HepG2 (cell line): ENCODE data around the gene GRB10. TPM values are rescaled to one million over a fixed set of nuclear protein-coding genes. Genes with fewer than 3 reads are reported as not detected.

ENCODE experiments used
- ATAC-seq: fragments of 200-7000 bp; cut with Tn5 transposase; 3 replicates; pipeline ENCODE4 v1.9.1; 2020; ENCODE audit warnings: mild to moderate bottlenecking, moderate library complexity
- BruUV-seq: library from RNA; stranded (reverse); fragments of 400-500 nt; replicated peaks from 2 replicates; lab custom pipeline; 2021; lab: Mats Ljungman, UMichigan
- CTCF ChIA-PET: fragments of 300-600 bp; formaldehyde crosslinking; extraction: SDS; loops from one replicate; lab custom pipeline; 2021; ENCODE audit warnings: low total read pairs, inconsistent platforms, low intra/inter-chr PET ratio; lab: Yijun Ruan, JAX
- POLR2A ChIA-PET: fragments of 350-600 bp; sonication (Branson Sonifier 250); formaldehyde crosslinking; loops from one replicate; lab custom pipeline; 2020; ENCODE audit warnings: antibody characterized with exemption, inconsistent platforms; lab: Yijun Ruan, JAX
- DNase-seq: peaks from one replicate; pipeline ENCODE4 v3.0.0-alpha.2; 2015; ENCODE audit warnings: low spot score
- FAIRE-seq: peaks from 3 replicates; lab custom pipeline; 2011; peaks lifted over from hg19 to GRCh38; lab: Jason Lieb, UNC
- H2AFZ ChIP-seq: one replicate; pipeline ENCODE4 v1.6.1; 2011; ENCODE audit warnings: low read length, inconsistent platforms
- H3K27ac ChIP-seq: fragments of 300-600 bp; 3 replicates; pipeline ENCODE4 v1.8.0; 2011; ENCODE audit warnings: mixed run types, mild to moderate bottlenecking, mixed read lengths, low read length, inconsistent platforms; ENCODE audit not compliant: insufficient read depth; ENCODE audit errors: extremely low read length
- H3K27me3 ChIP-seq, 2 experiments: fragments of 200-600 bp in 1 of 2; 2 replicates in 1 of 2; 3 replicates in 1 of 2; pipeline versions ENCODE4 v1.6.0 to v1.8.0; 2011; ENCODE audit warnings: low read length in 2 of 2, mild to moderate bottlenecking in 2 of 2, moderate library complexity in 2 of 2, inconsistent platforms in 1 of 2; ENCODE audit not compliant: insufficient read depth in 2 of 2, control insufficient read depth in 1 of 2
- H3K36me3 ChIP-seq, 2 experiments: fragments of 200-600 bp in 1 of 2; replicated peaks in 1 of 2; 2 replicates in 1 of 2; 3 replicates in 1 of 2; pipeline versions ENCODE4 v1.5.1 to v1.8.0; 2011; ENCODE audit warnings: low read length in 2 of 2, inconsistent platforms in 1 of 2; ENCODE audit not compliant: insufficient read depth in 2 of 2, control insufficient read depth in 1 of 2
- H3K4me1 ChIP-seq: 2 replicates; pipeline ENCODE4 v1.5.1; 2012; ENCODE audit warnings: low read length, inconsistent platforms; ENCODE audit not compliant: insufficient read depth
- H3K4me2 ChIP-seq: 2 replicates; pipeline ENCODE4 v1.6.0; 2011; ENCODE audit warnings: low read depth, low read length, inconsistent platforms
- H3K4me3 ChIP-seq, 3 experiments: fragments of 200-600 bp in 1 of 3; sonication (generic), shearing (Covaris generic) in 1 of 3; replicated peaks in 1 of 3; 2 replicates each; pipeline ENCODE4 v1.5.1; 2011 to 2016; ENCODE audit warnings: low read length in 3 of 3, inconsistent platforms in 2 of 3, low read depth in 2 of 3, mild to moderate bottlenecking in 2 of 3, control low read depth in 1 of 3, mixed read lengths in 1 of 3; ENCODE audit not compliant: insufficient read depth in 1 of 3
- H3K79me2 ChIP-seq: one replicate; pipeline ENCODE4 v1.6.1; 2011; ENCODE audit warnings: low read length, inconsistent platforms; ENCODE audit not compliant: insufficient read depth
- H3K9ac ChIP-seq: 2 replicates; pipeline ENCODE4 v1.6.0; 2011; ENCODE audit warnings: mild to moderate bottlenecking, low read depth, low read length, inconsistent platforms; ENCODE audit not compliant: insufficient read depth
- H3K9me3 ChIP-seq: 2 replicates; pipeline ENCODE4 v1.5.1; 2012; ENCODE audit warnings: mild to moderate bottlenecking, low read length
- H4K20me1 ChIP-seq: 2 replicates; pipeline ENCODE4 v1.6.0; 2011; ENCODE audit warnings: inconsistent platforms, mild to moderate bottlenecking, low read length, moderate library complexity; ENCODE audit not compliant: insufficient read depth
- CBFB ChIP-seq: sonication (generic); formaldehyde crosslinking; IDR thresholded peaks from 2 replicates; pipeline ENCODE4 v1.4.0; 2020; ENCODE audit warnings: missing genetic modification reagents
- FLYWCH1 ChIP-seq: sonication (generic); formaldehyde crosslinking; IDR thresholded peaks from 2 replicates; pipeline ENCODE4 v1.8.1; 2023; ENCODE audit warnings: mild to moderate bottlenecking, missing genetic modification reagents
- NR2F6 ChIP-seq, 2 experiments: IDR thresholded peaks; 2 replicates each; pipeline ENCODE4 v1.6.1; 2016; ENCODE audit warnings: antibody characterized with exemption in 1 of 2, mild to moderate bottlenecking in 1 of 2
- SOX13 ChIP-seq, 3 experiments: fragments of 450-650 bp in 1 of 3; sonication (generic) in 1 of 3; formaldehyde crosslinking in 1 of 3; IDR thresholded peaks in 2 of 3; conservative IDR thresholded peaks in 1 of 3; 2 replicates each; pipeline versions ENCODE4 v1.5.0 to v1.6.1; 2016 to 2020; ENCODE audit warnings: antibody characterized with exemption in 1 of 3, mild to moderate bottlenecking in 1 of 3, missing compliant biosample characterization in 1 of 3, missing genetic modification reagents in 1 of 3, moderate library complexity in 1 of 3
- SOX5 ChIP-seq: IDR thresholded peaks from 2 replicates; pipeline ENCODE4 v1.6.1; 2016; ENCODE audit warnings: borderline replicate concordance
- SOX6 ChIP-seq, 2 experiments: fragments of 450-650 bp in 1 of 2; sonication (generic) in 1 of 2; formaldehyde crosslinking in 1 of 2; IDR thresholded peaks; 2 replicates each; pipeline versions ENCODE4 v1.4.0 to v1.6.1; 2017 to 2020; ENCODE audit warnings: antibody characterized with exemption in 1 of 2, mild to moderate bottlenecking in 1 of 2, missing genetic modification reagents in 1 of 2
- ZNF263 ChIP-seq: sonication (generic); formaldehyde crosslinking; IDR thresholded peaks from 2 replicates; pipeline ENCODE4 v1.4.0; 2020; ENCODE audit warnings: missing genetic modification reagents
- ZNF362 ChIP-seq: sonication (generic); formaldehyde crosslinking; IDR thresholded peaks from 2 replicates; pipeline ENCODE4 v1.4.0; 2020; ENCODE audit warnings: missing genetic modification reagents, mild to moderate bottlenecking, borderline replicate concordance
- ZNF746 ChIP-seq: sonication (generic); formaldehyde crosslinking; IDR thresholded peaks from 2 replicates; pipeline ENCODE4 v1.8.0; 2022; ENCODE audit warnings: mild to moderate bottlenecking, missing genetic modification reagents
- WGBS: methylation state at CpG from one replicate; pipeline ENCODE4 v1.1.6; 2017; ENCODE audit warnings: low lambda C conversion rate; 5-methylcytosine and 5-hydroxymethylcytosine counted together
- in situ Hi-C: cut with HindIII; loops from 2 replicates; pipeline ENCODE4 v1.10.0; 2017; ENCODE audit warnings: low pct_unique_long_range_greater_than_20kb; ENCODE audit not compliant: extremely low pct_ligation_motif_present
- intact Hi-C: fragments of 100-400 bp; cut with micrococcal nuclease; formaldehyde crosslinking; loops from one replicate; pipeline ENCODE4 v1.10.0; 2022; ENCODE audit not compliant: unreplicated experiment
- polyA plus RNA-seq, 8 experiments: library from polyadenylated mRNA; depleted of rRNA in 3 of 8; stranded (reverse) in 7 of 8; unstranded in 1 of 8; fragments of >200 nt; fragmentation: Illumina TruSeq in 4 of 8; extraction: Trizol in 4 of 8; gene quantifications; 2 replicates each; pipeline versions ENCODE4 v1.2.1 to v1.2.3, GENCODE V29; 2011 to 2016; ENCODE audit warnings: low read depth in 4 of 8, missing spikeins in 1 of 8, mixed read lengths in 1 of 8; ENCODE audit not compliant: insufficient read depth in 1 of 8
- total RNA-seq, 5 experiments: library from RNA; depleted of rRNA; stranded (reverse); fragments of >200 nt; fragmentation: Illumina TruSeq; extraction: Trizol; gene quantifications; 2 replicates each; pipeline ENCODE4 v1.2.3, GENCODE V29; 2016; ENCODE audit warnings: low read depth in 1 of 5

The GRB10 gene
- total and polyA plus RNA-seq, 2 of the 13 experiments (the other 11 are each of a cell fraction or from before 2014, with no cell fraction given), result 4.0 to 6.8 TPM

- H3K27ac ChIP-seq, result no peak overlapping the region
- H4K20me1 ChIP-seq, result no peaks in the 10 kb centered on the region
- no peak overlapping the region for H3K4me3 ChIP-seq
- intact Hi-C loops (no loop called here), in situ Hi-C loops (no loop called here)
- no peak for TF ChIP-seq ZNF362 (CRISPR knock-in tag)
- no peak for TF ChIP-seq FLYWCH1 (CRISPR knock-in tag)
- no peaks in the 10 kb centered on the region for H3K9me3 ChIP-seq
- BruUV-seq, result no TSS peak
- POLR2A ChIA-PET, result interaction anchor here (1.3 kb wide), 1 partner anchor 34 kb away, joined by 3 read pairs; no protein-coding TSS in a partner anchor
- H3K9ac ChIP-seq, result no peak overlapping the region
- peaks cover 14% of the 10 kb centered on the region for H3K4me1 ChIP-seq
- FAIRE-seq (no peak), ATAC-seq (no peak), DNase-seq (no peak)
- H3K27me3 ChIP-seq, result no peaks in the 10 kb centered on the region
- H2AFZ ChIP-seq, result no peak overlapping the region
- no peak overlapping the region for H3K4me2 ChIP-seq
- no peaks in the 10 kb centered on the region for H3K36me3 ChIP-seq
- no peaks in the 10 kb centered on the region for H3K79me2 ChIP-seq
- WGBS, result 85% methylated on average over 7 of the region's 7 CpGs
- CTCF ChIA-PET, result no interaction called here
Measured at GRCh38 chr7:50649259-50649885, 133.3 kb downstream of the GRB10 start.

- intact Hi-C loops, result no loop called here
- Histone ChIP-seq H3K4me3 (no peak overlapping the region), H2AFZ (no peak overlapping the region), H3K4me1 (peaks cover 14% of the 10 kb centered on the region), H3K4me2 (0 out of 2 replicates have a peak overlapping the region, but pooled peaks have one; percentile 1), H3K79me2 (no peaks in the 10 kb centered on the region), H3K27me3 (no peaks in the 10 kb centered on the region), H3K27ac (no peak overlapping the region), H4K20me1 (no peaks in the 10 kb centered on the region), H3K9me3 (no peaks in the 10 kb centered on the region), H3K9ac (no peak overlapping the region), H3K36me3 (no peaks in the 10 kb centered on the region)
- in situ Hi-C loops, result no loop called here
- no TSS peak for BruUV-seq
- peak; percentile 48; the same call in 1 of the 2 replicates for TF ChIP-seq ZNF746
- TF ChIP-seq CBFB (CRISPR knock-in tag), result no peak
- no peak for TF ChIP-seq ZNF263 (CRISPR knock-in tag)
- no peak for TF ChIP-seq SOX13 (IDR thresholded peaks at IDR 0.05)
- peak in 1 of 2 experiments; percentile 58; a peak in 2 of 4 replicates for TF ChIP-seq SOX13 (CRISPR knock-in tag; conservative IDR thresholded peaks at IDR 0.05 in 1 of 2, IDR thresholded peaks at IDR 0.05 in 1 of 2)
- peak; percentile 27; the same call in 1 of the 2 replicates for TF ChIP-seq SOX5
- TF ChIP-seq NR2F6 (IDR thresholded peaks at IDR 0.05), result peak; percentile 52
- no peak for TF ChIP-seq NR2F6 (CRISPR knock-in tag; IDR thresholded peaks at IDR 0.05)
- no peak for TF ChIP-seq SOX6 (IDR thresholded peaks at IDR 0.05)
- 0 out of 2 replicates have a peak, but pooled peaks have one; percentile 42 for TF ChIP-seq SOX6 (CRISPR knock-in tag; IDR thresholded peaks at IDR 0.05)
- FAIRE-seq (peak; percentile 8), ATAC-seq (peak; percentile 64), DNase-seq (peak; percentile 53)
- WGBS, result 50% methylated on average over 6 of the region's 8 CpGs
- ChIA-PET CTCF (no interaction called here), POLR2A (interaction anchor here (1.3 kb wide), 1 partner anchor 34 kb away, joined by 3 read pairs; no protein-coding TSS in a partner anchor)
Measured at GRCh38 chr7:50648570-50649169, 134.0 kb downstream of the GRB10 start.
